Ovary (tissue), 3 donors: ENCODE data around the gene MAP2K1.
"Not testable (repeated sequence)": the region's sequence is repeated elsewhere in the genome, so short reads cannot be mapped to it uniquely, and the experiment has no call there.

Experiments
- EP300 ChIP-seq: sonication (generic); formaldehyde crosslinking; IDR thresholded peaks from one replicate; pipeline ENCODE4 v1.6.1; 2017; ENCODE audit warnings: antibody characterized with exemption
- POLR2A ChIP-seq: fragments of 450-650 bp; IDR thresholded peaks from one replicate; pipeline ENCODE4 v1.6.1; 2017; ENCODE audit warnings: antibody characterized with exemption, mild to moderate bottlenecking, moderate library complexity
- TF ChIP-seq, protein P1 (sequence below), 3 donors: fragments of 450-650 bp in 2 of 3; fragments of 200-600 bp in 1 of 3; IDR thresholded peaks; one replicate each; pipeline versions ENCODE4 v1.5.1 to v1.8.0; 2016 to 2022; ENCODE audit warnings: antibody characterized with exemption in 3 of 3, mild to moderate bottlenecking in 1 of 3
- donor health status: DM: no; HTN: no; CAD: no.

DNA sequence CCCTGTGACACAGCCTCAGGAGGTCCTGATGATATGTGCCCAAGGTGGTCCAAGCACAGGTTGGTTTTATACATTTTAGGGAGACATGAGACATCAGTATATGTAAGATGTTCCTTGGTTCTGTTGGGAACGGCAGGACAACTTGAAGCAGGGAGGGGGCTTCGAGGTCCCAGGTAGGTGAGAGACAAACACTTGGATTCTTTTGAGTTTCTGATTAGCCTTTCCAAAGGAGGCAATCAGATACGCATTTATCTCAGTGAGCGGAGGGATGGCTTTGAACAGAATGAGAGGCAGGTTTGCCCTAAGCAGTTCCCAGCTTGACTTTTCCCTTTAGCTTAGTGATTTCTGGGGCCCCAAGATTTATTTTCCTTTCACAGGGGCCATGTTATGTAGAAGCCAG is 84.1 kb downstream of the MAP2K1 start:
- TF ChIP-seq, protein P1, sequence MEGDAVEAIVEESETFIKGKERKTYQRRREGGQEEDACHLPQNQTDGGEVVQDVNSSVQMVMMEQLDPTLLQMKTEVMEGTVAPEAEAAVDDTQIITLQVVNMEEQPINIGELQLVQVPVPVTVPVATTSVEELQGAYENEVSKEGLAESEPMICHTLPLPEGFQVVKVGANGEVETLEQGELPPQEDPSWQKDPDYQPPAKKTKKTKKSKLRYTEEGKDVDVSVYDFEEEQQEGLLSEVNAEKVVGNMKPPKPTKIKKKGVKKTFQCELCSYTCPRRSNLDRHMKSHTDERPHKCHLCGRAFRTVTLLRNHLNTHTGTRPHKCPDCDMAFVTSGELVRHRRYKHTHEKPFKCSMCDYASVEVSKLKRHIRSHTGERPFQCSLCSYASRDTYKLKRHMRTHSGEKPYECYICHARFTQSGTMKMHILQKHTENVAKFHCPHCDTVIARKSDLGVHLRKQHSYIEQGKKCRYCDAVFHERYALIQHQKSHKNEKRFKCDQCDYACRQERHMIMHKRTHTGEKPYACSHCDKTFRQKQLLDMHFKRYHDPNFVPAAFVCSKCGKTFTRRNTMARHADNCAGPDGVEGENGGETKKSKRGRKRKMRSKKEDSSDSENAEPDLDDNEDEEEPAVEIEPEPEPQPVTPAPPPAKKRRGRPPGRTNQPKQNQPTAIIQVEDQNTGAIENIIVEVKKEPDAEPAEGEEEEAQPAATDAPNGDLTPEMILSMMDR (IDR thresholded peaks at IDR 0.05), result not testable (repeated sequence)
- TF ChIP-seq POLR2A, EP300: not testable (repeated sequence)
